ENCODE data around the gene SRRM3.
"Not testable (repeated sequence)": the region's sequence is repeated elsewhere in the genome, so short reads cannot be mapped to it uniquely, and the experiment has no call there.

SRRM3 gene

DNA sequence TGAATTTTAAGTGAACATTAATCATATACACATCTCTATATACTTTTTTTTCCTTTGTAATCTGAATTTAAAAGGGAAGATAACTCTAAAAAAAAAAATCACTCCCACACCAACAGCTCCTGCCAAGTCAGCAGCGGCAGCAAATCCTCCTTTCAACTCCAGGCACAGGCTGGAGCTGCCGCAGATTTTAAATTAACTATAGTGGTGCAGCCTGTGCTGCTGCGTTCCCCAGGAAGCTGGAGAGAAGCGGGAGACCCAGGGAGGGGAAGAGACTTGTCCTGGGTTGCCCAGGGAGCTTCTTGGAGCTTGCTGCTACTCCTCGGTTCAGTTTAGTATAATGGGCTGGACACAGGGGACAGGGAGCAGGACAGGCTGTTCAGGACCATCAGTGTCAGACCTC is 68.2 kb downstream of the SRRM3 start:
- Histone ChIP-seq H3K4me1 (ENCODE audit: insufficient read depth, low read length, severe bottlenecking) (no peaks in the 10 kb centered on the region), H4K20me1 (ENCODE audit: insufficient read depth, low read length) (no peaks in the 10 kb centered on the region), H3K27ac (ENCODE audit: low read depth, low read length, poor library complexity, severe bottlenecking) (no peak overlapping the region), H3K36me3 (ENCODE audit: insufficient read depth, low read length) (no peaks in the 10 kb centered on the region), H3K9me2 (ENCODE audit: low read depth, low read length) (no peaks in the 10 kb centered on the region), H3K79me2 (ENCODE audit: insufficient read depth, low read length) (no peaks in the 10 kb centered on the region), H3K9me3 (ENCODE audit: low read length) (no peaks in the 10 kb centered on the region), H3K9ac (ENCODE audit: low read length) (no peak overlapping the region), H3K4me3 (ENCODE audit: low read depth, low read length, poor library complexity, severe bottlenecking) (no peak overlapping the region), H2AFZ (ENCODE audit: low read length) (no peak overlapping the region), H3F3A (ENCODE audit: insufficient read depth, low read length) (no peaks in the 10 kb centered on the region), H3K4me2 (ENCODE audit: low read length) (no peak overlapping the region), H3K27me3 (ENCODE audit: insufficient read depth, low read length) (peaks cover 18% of the 10 kb centered on the region; the same call in 1 of the 2 replicates)
- TF ChIP-seq, protein P1, sequence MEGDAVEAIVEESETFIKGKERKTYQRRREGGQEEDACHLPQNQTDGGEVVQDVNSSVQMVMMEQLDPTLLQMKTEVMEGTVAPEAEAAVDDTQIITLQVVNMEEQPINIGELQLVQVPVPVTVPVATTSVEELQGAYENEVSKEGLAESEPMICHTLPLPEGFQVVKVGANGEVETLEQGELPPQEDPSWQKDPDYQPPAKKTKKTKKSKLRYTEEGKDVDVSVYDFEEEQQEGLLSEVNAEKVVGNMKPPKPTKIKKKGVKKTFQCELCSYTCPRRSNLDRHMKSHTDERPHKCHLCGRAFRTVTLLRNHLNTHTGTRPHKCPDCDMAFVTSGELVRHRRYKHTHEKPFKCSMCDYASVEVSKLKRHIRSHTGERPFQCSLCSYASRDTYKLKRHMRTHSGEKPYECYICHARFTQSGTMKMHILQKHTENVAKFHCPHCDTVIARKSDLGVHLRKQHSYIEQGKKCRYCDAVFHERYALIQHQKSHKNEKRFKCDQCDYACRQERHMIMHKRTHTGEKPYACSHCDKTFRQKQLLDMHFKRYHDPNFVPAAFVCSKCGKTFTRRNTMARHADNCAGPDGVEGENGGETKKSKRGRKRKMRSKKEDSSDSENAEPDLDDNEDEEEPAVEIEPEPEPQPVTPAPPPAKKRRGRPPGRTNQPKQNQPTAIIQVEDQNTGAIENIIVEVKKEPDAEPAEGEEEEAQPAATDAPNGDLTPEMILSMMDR (IDR thresholded peaks at IDR 0.05; ENCODE audit: low read length) = no peak
- TF ChIP-seq EZH2 (IDR thresholded peaks at IDR 0.05; ENCODE audit: borderline replicate concordance, low read length) = no peak

DNA sequence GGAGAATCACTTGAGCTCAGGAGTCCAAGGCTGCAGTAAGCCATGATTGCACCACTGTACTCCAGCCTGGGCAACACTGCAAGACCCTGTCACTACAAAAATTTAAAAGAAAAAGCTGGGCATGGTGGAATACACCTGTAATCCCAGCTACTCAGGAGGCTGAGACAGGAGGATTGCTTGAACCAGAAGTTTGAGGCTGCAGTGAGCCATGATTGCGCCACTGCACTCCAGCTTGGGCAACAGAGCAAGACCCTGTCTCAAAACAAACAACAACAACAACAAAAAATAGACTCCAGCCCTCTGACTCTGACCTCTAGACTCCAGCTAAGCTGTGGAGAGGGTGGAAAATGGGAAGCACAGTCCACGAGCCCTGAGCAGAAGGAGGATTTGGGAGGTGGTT is 69.7 kb downstream of the SRRM3 start:
- peaks cover 20% of the 10 kb centered on the region for H3K27me3 ChIP-seq (ENCODE audit: insufficient read depth, low read length)
- H2AFZ ChIP-seq (ENCODE audit: low read length); H3K9me3 ChIP-seq (ENCODE audit: low read length); H3F3A ChIP-seq (ENCODE audit: insufficient read depth, low read length); H3K27ac ChIP-seq (ENCODE audit: low read depth, low read length, poor library complexity, severe bottlenecking); H4K20me1 ChIP-seq (ENCODE audit: insufficient read depth, low read length); H3K36me3 ChIP-seq (ENCODE audit: insufficient read depth, low read length); H3K4me2 ChIP-seq (ENCODE audit: low read length); H3K9ac ChIP-seq (ENCODE audit: low read length); H3K4me3 ChIP-seq (ENCODE audit: low read depth, low read length, poor library complexity, severe bottlenecking); H3K79me2 ChIP-seq (ENCODE audit: insufficient read depth, low read length); H3K9me2 ChIP-seq (ENCODE audit: low read depth, low read length); H3K4me1 ChIP-seq (ENCODE audit: insufficient read depth, low read length, severe bottlenecking): not testable (repeated sequence)

DNA sequence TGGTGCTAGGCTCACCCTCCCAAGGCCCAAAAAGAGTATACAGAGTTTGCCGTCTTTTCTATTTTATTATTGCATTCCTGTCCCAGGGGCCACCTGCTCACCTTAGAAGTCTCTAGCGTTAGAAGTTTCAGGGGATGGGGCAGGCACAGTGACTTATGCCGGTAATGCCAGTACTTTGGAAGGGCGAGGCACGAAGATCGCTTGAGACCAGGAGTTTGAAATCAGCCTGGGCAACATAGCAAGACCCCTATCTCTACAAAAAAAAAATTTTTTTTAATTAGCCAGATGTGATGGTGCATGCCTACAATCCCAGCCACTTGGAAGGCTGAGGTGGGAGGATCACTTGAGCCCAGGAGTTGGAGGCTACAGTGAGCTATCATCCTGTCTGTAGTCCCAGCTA is 70.4 kb downstream of the SRRM3 start:
- no peak overlapping the region for H3K27ac ChIP-seq (ENCODE audit: low read depth, low read length, poor library complexity, severe bottlenecking)
- H3K27me3 ChIP-seq (ENCODE audit: insufficient read depth, low read length) = peaks cover 27% of the 10 kb centered on the region
- H3K4me3 ChIP-seq (ENCODE audit: low read depth, low read length, poor library complexity, severe bottlenecking) = no peak overlapping the region
- H3K9me3 ChIP-seq (ENCODE audit: low read length) = no peaks in the 10 kb centered on the region
- H3K4me2 ChIP-seq (ENCODE audit: low read length) = no peak overlapping the region
- H2AFZ ChIP-seq (ENCODE audit: low read length) = no peak overlapping the region
- no peaks in the 10 kb centered on the region for H3K79me2 ChIP-seq (ENCODE audit: insufficient read depth, low read length)
- H3K4me1 ChIP-seq (ENCODE audit: insufficient read depth, low read length, severe bottlenecking) = no peaks in the 10 kb centered on the region
- no peak overlapping the region for H3K9ac ChIP-seq (ENCODE audit: low read length)
- H3K9me2 ChIP-seq (ENCODE audit: low read depth, low read length) = no peaks in the 10 kb centered on the region
- no peaks in the 10 kb centered on the region for H3F3A ChIP-seq (ENCODE audit: insufficient read depth, low read length)
- no peaks in the 10 kb centered on the region for H4K20me1 ChIP-seq (ENCODE audit: insufficient read depth, low read length)
- no peaks in the 10 kb centered on the region for H3K36me3 ChIP-seq (ENCODE audit: insufficient read depth, low read length)
- TF ChIP-seq EZH2 (IDR thresholded peaks at IDR 0.05; ENCODE audit: borderline replicate concordance, low read length) = no peak
- TF ChIP-seq, protein P1 (IDR thresholded peaks at IDR 0.05; ENCODE audit: low read length) = no peak

GRCh38 chr7:76272851-76273497 is 71.3 kb downstream of the SRRM3 start:
- Histone ChIP-seq H4K20me1 (ENCODE audit: insufficient read depth, low read length) (no peaks in the 10 kb centered on the region), H3K4me2 (ENCODE audit: low read length) (no peak overlapping the region), H2AFZ (ENCODE audit: low read length) (no peak overlapping the region), H3F3A (ENCODE audit: insufficient read depth, low read length) (no peaks in the 10 kb centered on the region), H3K27ac (ENCODE audit: low read depth, low read length, poor library complexity, severe bottlenecking) (no peak overlapping the region), H3K27me3 (ENCODE audit: insufficient read depth, low read length) (peaks cover 27% of the 10 kb centered on the region), H3K9me2 (ENCODE audit: low read depth, low read length) (no peaks in the 10 kb centered on the region), H3K36me3 (ENCODE audit: insufficient read depth, low read length) (no peaks in the 10 kb centered on the region), H3K9ac (ENCODE audit: low read length) (no peak overlapping the region), H3K9me3 (ENCODE audit: low read length) (no peaks in the 10 kb centered on the region), H3K4me1 (ENCODE audit: insufficient read depth, low read length, severe bottlenecking) (no peaks in the 10 kb centered on the region), H3K4me3 (ENCODE audit: low read depth, low read length, poor library complexity, severe bottlenecking) (no peak overlapping the region), H3K79me2 (ENCODE audit: insufficient read depth, low read length) (no peaks in the 10 kb centered on the region)
- TF ChIP-seq, protein P1 (IDR thresholded peaks at IDR 0.05; ENCODE audit: low read length) = no peak
- no peak for TF ChIP-seq EZH2 (IDR thresholded peaks at IDR 0.05; ENCODE audit: borderline replicate concordance, low read length)

Measured in OCI-LY1 (cell line).